NCI-H748 treated with DMSO at 0.1 percent for 48 hours (cell line): ENCODE data around the gene KCNK16.
"Not testable (repeated sequence)": the region's sequence is repeated elsewhere in the genome, so short reads cannot be mapped to it uniquely, and the experiment has no call there.

Source experiments
- DNase-seq: peaks from one replicate; lab custom pipeline; 2025; lab: John Stamatoyannopoulos, UW

The KCNK16 gene

GRCh38 chr6:39309942-39310531, 12.5 kb downstream of the KCNK16 start:
- peak; percentile 63 for DNase-seq

GRCh38 chr6:39307462-39307861, 15.0 kb downstream of the KCNK16 start:
- no peak for DNase-seq

GRCh38 chr6:39304951-39305350, 17.6 kb downstream of the KCNK16 start:
- no peak for DNase-seq

- DNase-seq: no peak
These were observed 18.9 kb downstream of the KCNK16 start for GRCh38 chr6:39303425-39304153.

- DNase-seq: peak; percentile 72
These were observed 19.7 kb downstream of the KCNK16 start for GRCh38 chr6:39302669-39303424.

GRCh38 chr6:39302011-39302410, 20.5 kb downstream of the KCNK16 start:
- no peak for DNase-seq

GRCh38 chr6:39301606-39302005, 20.9 kb downstream of the KCNK16 start:
- DNase-seq: no peak

GRCh38 chr6:39300739-39301138, 21.8 kb downstream of the KCNK16 start:
- DNase-seq: no peak

- no peak for DNase-seq
These were observed 24.4 kb downstream of the KCNK16 start for GRCh38 chr6:39298061-39298460.

GRCh38 chr6:39296745-39297640, 25.5 kb downstream of the KCNK16 start:
- no peak for DNase-seq

- no peak for DNase-seq
These were observed 26.9 kb downstream of the KCNK16 start for GRCh38 chr6:39295611-39296011.

GRCh38 chr6:39294899-39295298, 27.6 kb downstream of the KCNK16 start:
- no peak for DNase-seq

- DNase-seq: no peak
These were observed 28.4 kb downstream of the KCNK16 start for GRCh38 chr6:39294133-39294532.

- DNase-seq: no peak
These were observed 29.9 kb downstream of the KCNK16 start for GRCh38 chr6:39292637-39293036.

GRCh38 chr6:39289490-39289889, 33.0 kb downstream of the KCNK16 start:
- no peak for DNase-seq

- no peak for DNase-seq
These were observed 34.9 kb downstream of the KCNK16 start for GRCh38 chr6:39287601-39288000.

- not testable (repeated sequence) for DNase-seq
These were observed 35.9 kb downstream of the KCNK16 start for GRCh38 chr6:39286596-39286995.

- no peak for DNase-seq
These were observed 39.7 kb downstream of the KCNK16 start for GRCh38 chr6:39282774-39283173.

- DNase-seq: no peak
These were observed 41.1 kb downstream of the KCNK16 start for GRCh38 chr6:39281312-39281980.

- no peak for DNase-seq
These were observed 42.2 kb downstream of the KCNK16 start for GRCh38 chr6:39280247-39280731.

GRCh38 chr6:39279539-39279938, 43.0 kb downstream of the KCNK16 start:
- DNase-seq: no peak
